GM12878 (cell line): ENCODE measurements around the gene SFTPB. TPM values are rescaled to one million over a fixed set of nuclear protein-coding genes. Genes with fewer than 3 reads are reported as not detected.
"Not testable (repeated sequence)": the region's sequence is repeated elsewhere in the genome, so short reads cannot be mapped to it uniquely, and the experiment has no call there.

Experiments used
- ATAC-seq: fragments of 200-7000 bp; cut with Tn5 transposase; 3 replicates; pipeline ENCODE4 v1.9.1; 2020; ENCODE audit warnings: mild to moderate bottlenecking, moderate library complexity
- BruUV-seq: library from RNA; stranded (reverse); fragments of 400-500 nt; replicated peaks from 2 replicates; lab custom pipeline; 2021; lab: Mats Ljungman, UMichigan
- CTCF ChIA-PET: fragments of 300-600 bp; sonication (Branson Sonifier 250); formaldehyde crosslinking; extraction: SDS; loops from one replicate; lab custom pipeline; 2021; ENCODE audit warnings: inconsistent platforms; lab: Yijun Ruan, JAX
- POLR2A ChIA-PET: fragments of 350-600 bp; formaldehyde crosslinking; extraction: SDS; loops from one replicate; lab custom pipeline; 2021; ENCODE audit warnings: inconsistent platforms; lab: Charles Lee
- RAD21 ChIA-PET: fragments of 300-600 bp; sonication (Branson Sonifier 250); formaldehyde crosslinking; loops from one replicate; lab custom pipeline; 2023; ENCODE audit warnings: antibody characterized with exemption; ENCODE audit not compliant: unreplicated experiment; lab: Charles Lee
- SMC1A ChIA-PET: fragments of 300-600 bp; sonication (Branson Sonifier 250); formaldehyde crosslinking; loops from one replicate; lab custom pipeline; 2023; ENCODE audit not compliant: unreplicated experiment, uncharacterized antibody; lab: Charles Lee
- DNase-seq: peaks from one replicate; pipeline ENCODE4 v3.0.0-alpha.2; 2011; ENCODE audit warnings: low read depth, low spot score
- FAIRE-seq: peaks from 3 replicates; lab custom pipeline; 2011; peaks lifted over from hg19 to GRCh38; lab: Jason Lieb, UNC
- H2AFZ ChIP-seq: 2 replicates; pipeline ENCODE4 v1.6.0; 2011; ENCODE audit warnings: low read depth, low read length, control low read depth; ENCODE audit not compliant: control insufficient read depth
- H3K27ac ChIP-seq: 2 replicates; pipeline ENCODE4 v1.5.1; 2011; ENCODE audit warnings: control low read depth; ENCODE audit not compliant: control insufficient read depth, insufficient read depth
- H3K27me3 ChIP-seq, 2 experiments: replicated peaks in 1 of 2; 2 replicates each; pipeline versions ENCODE4 v1.6.0 to v1.6.1; 2011; ENCODE audit warnings: low read length in 1 of 2; ENCODE audit not compliant: control insufficient read depth in 2 of 2, insufficient read depth in 2 of 2
- H3K36me3 ChIP-seq, 2 experiments: 2 replicates each; pipeline ENCODE4 v1.5.1; 2011; ENCODE audit warnings: low read length in 1 of 2; ENCODE audit not compliant: control insufficient read depth in 2 of 2, insufficient read depth in 2 of 2
- H3K4me1 ChIP-seq: 2 replicates; pipeline ENCODE4 v1.6.1; 2011; ENCODE audit warnings: mild to moderate bottlenecking, low read length, moderate library complexity, mixed read lengths; ENCODE audit not compliant: control insufficient read depth, insufficient read depth
- H3K4me2 ChIP-seq: 2 replicates; pipeline ENCODE4 v1.6.0; 2011; ENCODE audit warnings: control low read depth; ENCODE audit not compliant: control insufficient read depth, insufficient read depth
- H3K4me3 ChIP-seq: fragments of 200-600 bp; sonication (generic); 2 replicates; pipeline ENCODE4 v1.5.1; 2016
- H3K79me2 ChIP-seq: 2 replicates; pipeline ENCODE4 v1.6.0; 2011; ENCODE audit warnings: low read length; ENCODE audit not compliant: control insufficient read depth, insufficient read depth
- H3K9ac ChIP-seq: 2 replicates; pipeline ENCODE4 v1.8.0; 2011; ENCODE audit warnings: low read length, control low read depth, mixed read lengths; ENCODE audit not compliant: control insufficient read depth, insufficient read depth
- H3K9me3 ChIP-seq: replicated peaks from 3 replicates; pipeline ENCODE4 v1.5.1; 2011; ENCODE audit warnings: mild to moderate bottlenecking, low read length; ENCODE audit not compliant: control insufficient read depth, insufficient read depth
- H4K20me1 ChIP-seq: 2 replicates; pipeline ENCODE4 v1.6.0; 2011; ENCODE audit not compliant: control insufficient read depth, insufficient read depth
- BHLHE40 ChIP-seq, 2 experiments: fragments of 450-650 bp in 1 of 2; IDR thresholded peaks; 2 replicates each; pipeline ENCODE4 v1.6.1; 2011 to 2017; ENCODE audit warnings: low read depth in 2 of 2, borderline replicate concordance in 1 of 2, improper control_type of control experiment in 1 of 2, low read length in 1 of 2, mild to moderate bottlenecking in 1 of 2
- BRCA1 ChIP-seq: IDR thresholded peaks from 2 replicates; pipeline ENCODE4 v1.6.1; 2011; ENCODE audit warnings: low read depth, low read length, improper control_type of control experiment
- CEBPB ChIP-seq, 2 experiments: fragments of 150-350 bp in 1 of 2; IDR thresholded peaks; 2 replicates each; pipeline ENCODE4 v1.6.1; 2012 to 2014; ENCODE audit warnings: low read depth in 2 of 2, low read length in 2 of 2, borderline replicate concordance in 1 of 2, inconsistent platforms in 1 of 2
- PML ChIP-seq: IDR thresholded peaks from 2 replicates; pipeline ENCODE4 v1.6.1; 2012; ENCODE audit warnings: low read length, inconsistent platforms
- POLR2A ChIP-seq: IDR thresholded peaks from 2 replicates; pipeline ENCODE4 v1.6.1; 2011; ENCODE audit warnings: low read depth, mild to moderate bottlenecking, low read length
- SIX5 ChIP-seq: IDR thresholded peaks from 2 replicates; pipeline ENCODE4 v1.6.1; 2011; ENCODE audit warnings: mild to moderate bottlenecking, low read depth, low read length, moderate library complexity; ENCODE audit not compliant: severe bottlenecking
- ZBED1 ChIP-seq: IDR thresholded peaks from 2 replicates; pipeline ENCODE4 v1.6.1; 2016; ENCODE audit warnings: borderline replicate concordance
- ZBTB4 ChIP-seq: fragments of 450-650 bp; formaldehyde crosslinking; IDR thresholded peaks from 2 replicates; pipeline ENCODE4 v1.4.0; 2022; ENCODE audit warnings: mild to moderate bottlenecking, moderate library complexity
- ZNF384 ChIP-seq: IDR thresholded peaks from 2 replicates; pipeline ENCODE4 v1.6.1; 2012; ENCODE audit warnings: low read depth, mild to moderate bottlenecking, low read length, improper control_type of control experiment, borderline replicate concordance
- WGBS: methylation state at CpG from one replicate; pipeline ENCODE4 v1.1.6; 2016; ENCODE audit warnings: low lambda C conversion rate; ENCODE audit not compliant: insufficient replicate concordance, insufficient coverage; ENCODE audit errors: missing lambda C conversion rate; 5-methylcytosine and 5-hydroxymethylcytosine counted together
- in situ Hi-C: fragments of 300-500 bp; cut with MboI; formaldehyde crosslinking; loops from 9 replicates; pipeline ENCODE4 v1.14.3; 2018; ENCODE audit warnings: mixed read lengths
- intact Hi-C: fragments of 100-400 bp; cut with micrococcal nuclease; formaldehyde crosslinking; loops from one replicate; pipeline ENCODE4 v1.14.2; 2022; ENCODE audit not compliant: unreplicated experiment
- polyA plus RNA-seq, 11 experiments: library from polyadenylated mRNA; depleted of rRNA in 4 of 11; unstranded in 6 of 11; stranded (reverse) in 5 of 11; fragments of >200 nt; fragmentation: Nextera tagmentation in 4 of 11; fragmentation: Illumina TruSeq in 1 of 11; extraction: Ambion mirVana in 4 of 11; extraction: Trizol in 1 of 11; gene quantifications; 1 replicate in 1 of 11; 2 replicates in 10 of 11; pipeline versions ENCODE4 v1.2.1 to v1.2.3, GENCODE V29; 2011 to 2016; ENCODE audit warnings: inconsistent platforms in 2 of 11, missing spikeins in 2 of 11, low read depth in 1 of 11
- total RNA-seq, 4 experiments: library from RNA; depleted of rRNA in 3 of 4; stranded (reverse); fragments of >200 nt in 3 of 4; fragmentation: Illumina TruSeq in 1 of 4; extraction: Trizol in 1 of 4; gene quantifications; 2 replicates each; pipeline versions ENCODE4 v1.2.1 to v1.2.3, GENCODE V29; 2013 to 2021

Gene SFTPB
- total and polyA plus RNA-seq, 10 of the 15 experiments (the other 5 are each of a cell fraction or from before 2014, with no cell fraction given): 0.02 to 5.3 TPM; not detected in 8

- Histone ChIP-seq H3K4me3 (no peak overlapping the region), H3K27ac (no peak overlapping the region), H3K9me3 (no peaks in the 10 kb centered on the region), H3K79me2 (no peaks in the 10 kb centered on the region), H3K36me3 (peaks cover 0 to 2% of the 10 kb centered on the region in 2 experiments; a peak in 1 of 4 replicates), H3K27me3 (no peaks in the 10 kb centered on the region), H2AFZ (no peak overlapping the region), H3K9ac (no peak overlapping the region), H3K4me1 (no peaks in the 10 kb centered on the region), H4K20me1 (no peaks in the 10 kb centered on the region), H3K4me2 (no peak overlapping the region)
- no peak for FAIRE-seq
- ATAC-seq: no peak
- no peak for DNase-seq
- no TSS peak for BruUV-seq
- intact Hi-C loops (no loop called here), in situ Hi-C loops (no loop called here)
- 63% methylated on average over 7 of the region's 7 CpGs for WGBS
- TF ChIP-seq ZBED1: no peak
- TF ChIP-seq BHLHE40 (IDR thresholded peaks at IDR 0.05; ENCODE audit: borderline replicate concordance in 1 of 2, low read depth in 2 of 2, low read length in 1 of 2): no peak
- no peak for TF ChIP-seq BRCA1
- no peak for TF ChIP-seq ZNF384
- TF ChIP-seq SIX5: no peak
- no peak for TF ChIP-seq CEBPB (IDR thresholded peaks at IDR 0.05; ENCODE audit: borderline replicate concordance in 1 of 2, low read depth in 2 of 2, low read length in 2 of 2)
- no peak for TF ChIP-seq POLR2A
- no peak for TF ChIP-seq ZBTB4 (CRISPR knock-in tag)
- TF ChIP-seq PML: no peak
- ChIA-PET CTCF (interaction anchor here (3.5 kb wide), 1 partner anchor 24 kb away, joined by 19 read pairs; no protein-coding TSS in a partner anchor), SMC1A (interaction anchor here (0.6 kb wide), 1 partner anchor 91 kb away, joined by 3 read pairs; no protein-coding TSS in a partner anchor), POLR2A (interaction anchor here (0.5 to 1.1 kb wide), 3 partner anchors 8 to 155 kb away, joined by 3 to 8 read pairs (median 5); no protein-coding TSS in a partner anchor), RAD21 (no interaction called here)
Observed at GRCh38 chr2:85660725-85661124, 7.3 kb downstream of the SFTPB start.

DNA sequence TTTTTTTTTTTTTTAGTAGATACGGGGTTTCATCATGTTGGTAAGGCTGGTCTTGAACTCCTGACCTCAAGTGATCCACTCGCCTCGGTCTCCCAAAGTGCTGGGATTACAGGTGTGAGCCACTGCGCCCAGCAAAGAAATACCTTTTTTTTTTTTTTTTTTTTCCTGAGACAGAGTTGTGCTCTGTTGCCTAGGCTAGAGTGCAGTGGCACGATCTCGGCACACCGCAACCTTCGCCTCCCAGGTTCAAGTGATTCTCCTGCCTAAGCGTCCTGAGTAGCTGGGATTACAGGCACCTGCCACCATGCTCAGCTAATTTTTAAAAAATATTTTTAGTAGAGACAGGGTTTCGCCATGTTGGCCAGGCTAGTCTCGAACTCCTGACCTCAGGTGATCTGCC lies 7.7 kb downstream of the SFTPB start:
- intact Hi-C loops, ATAC-seq, H2AFZ ChIP-seq, RAD21 ChIA-PET, H4K20me1 ChIP-seq, H3K79me2 ChIP-seq, H3K9me3 ChIP-seq, in situ Hi-C loops, BruUV-seq, H3K27ac ChIP-seq, FAIRE-seq, H3K4me1 ChIP-seq, H3K4me3 ChIP-seq, H3K4me2 ChIP-seq, H3K27me3 ChIP-seq, H3K9ac ChIP-seq, H3K36me3 ChIP-seq, SMC1A ChIA-PET, DNase-seq: not testable (repeated sequence)
- CTCF ChIA-PET: interaction anchor here (1.3 to 3.5 kb wide), 3 partner anchors 10 to 24 kb away, joined by 4 to 19 read pairs (median 7); no protein-coding TSS in a partner anchor
- WGBS: 99% methylated on average over 7 of the region's 11 CpGs
- POLR2A ChIA-PET: interaction anchor here (0.5 to 1.1 kb wide), 4 partner anchors 9 to 468 kb away, joined by 3 to 8 read pairs (median 4); no protein-coding TSS in a partner anchor
